ENCODE data around the gene USP27X.

DNA sequence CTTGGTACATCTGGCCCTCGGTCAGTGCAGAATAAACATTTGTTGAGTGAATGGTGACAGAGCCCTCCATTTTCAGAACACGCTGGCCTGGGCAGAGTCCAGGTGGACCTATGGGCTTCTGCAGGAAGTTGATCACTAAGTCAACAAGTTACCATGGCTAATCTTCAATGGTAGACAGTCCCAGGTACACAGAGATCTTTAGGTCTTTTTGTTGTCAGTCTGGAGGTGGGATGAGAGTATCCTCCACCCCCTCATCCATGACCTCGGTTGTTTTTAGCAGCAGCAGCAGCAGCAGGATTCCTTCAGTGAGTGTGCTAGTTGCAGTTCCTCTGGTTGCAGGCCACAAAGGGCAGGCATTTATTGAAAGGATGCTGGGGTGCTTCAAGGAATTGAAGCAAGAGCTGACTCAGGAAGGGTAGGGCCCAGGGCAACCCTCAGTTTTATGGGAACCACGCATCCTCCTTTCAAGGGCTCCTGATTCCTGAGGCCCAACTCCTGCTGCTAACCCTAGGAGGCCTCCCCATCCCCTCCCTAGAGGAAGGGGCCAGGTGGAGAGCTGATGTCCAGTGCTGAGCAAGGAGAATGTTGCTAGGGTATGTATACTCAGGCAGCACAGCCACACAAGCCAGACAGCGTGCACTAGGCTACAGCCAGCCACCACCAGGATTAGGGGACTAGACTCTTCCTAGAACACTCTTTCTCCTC, 1.7 kb upstream of the USP27X start:
- TF ChIP-seq EZH2 (IDR thresholded peaks at IDR 0.05) (no peak), POLR2AphosphoS5 (IDR thresholded peaks at IDR 0.05; ENCODE audit: borderline replicate concordance, low read depth, low read length) (no peak)
